A673 (cell line): Measurements from ENCODE around the gene SUN1.

Experiments
- EZH2 ChIP-seq: fragments of 200-600 bp; sonication (generic); IDR thresholded peaks from 2 replicates; pipeline ENCODE4 v1.6.1; 2017; ENCODE audit warnings: borderline replicate concordance, low read depth, mild to moderate bottlenecking, mixed read lengths, antibody characterized with exemption, low read length; ENCODE audit not compliant: poor library complexity, severe bottlenecking
- TF ChIP-seq, protein P1 (sequence below): fragments of 300-800, 200-600 bp; sonication (generic); conservative IDR thresholded peaks from 2 replicates; pipeline ENCODE4 v1.5.1; 2017; ENCODE audit warnings: low read depth, mild to moderate bottlenecking, antibody characterized with exemption, low read length, moderate library complexity, mixed read lengths

DNA sequence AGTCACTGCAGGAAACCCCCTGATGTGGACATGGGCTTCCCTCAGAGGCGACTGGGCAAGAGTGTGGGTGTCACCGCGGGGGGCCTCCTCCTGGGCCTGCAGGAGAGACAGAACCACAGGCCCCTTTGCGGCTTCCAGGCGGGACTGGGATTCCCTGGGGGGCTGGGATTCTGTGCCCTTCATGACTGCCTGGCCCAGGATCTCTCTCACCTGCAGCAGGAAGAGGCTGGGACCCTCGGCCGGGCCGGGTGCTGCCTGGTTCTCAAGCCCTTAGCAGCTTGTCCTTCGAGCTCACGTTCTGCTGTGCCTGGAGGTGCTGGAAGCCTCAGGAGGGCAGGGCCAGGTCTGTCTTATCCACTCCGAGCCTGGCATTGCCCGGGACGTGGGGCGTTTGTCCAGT, 11.8 kb downstream of the SUN1 start:
- TF ChIP-seq, protein P1, sequence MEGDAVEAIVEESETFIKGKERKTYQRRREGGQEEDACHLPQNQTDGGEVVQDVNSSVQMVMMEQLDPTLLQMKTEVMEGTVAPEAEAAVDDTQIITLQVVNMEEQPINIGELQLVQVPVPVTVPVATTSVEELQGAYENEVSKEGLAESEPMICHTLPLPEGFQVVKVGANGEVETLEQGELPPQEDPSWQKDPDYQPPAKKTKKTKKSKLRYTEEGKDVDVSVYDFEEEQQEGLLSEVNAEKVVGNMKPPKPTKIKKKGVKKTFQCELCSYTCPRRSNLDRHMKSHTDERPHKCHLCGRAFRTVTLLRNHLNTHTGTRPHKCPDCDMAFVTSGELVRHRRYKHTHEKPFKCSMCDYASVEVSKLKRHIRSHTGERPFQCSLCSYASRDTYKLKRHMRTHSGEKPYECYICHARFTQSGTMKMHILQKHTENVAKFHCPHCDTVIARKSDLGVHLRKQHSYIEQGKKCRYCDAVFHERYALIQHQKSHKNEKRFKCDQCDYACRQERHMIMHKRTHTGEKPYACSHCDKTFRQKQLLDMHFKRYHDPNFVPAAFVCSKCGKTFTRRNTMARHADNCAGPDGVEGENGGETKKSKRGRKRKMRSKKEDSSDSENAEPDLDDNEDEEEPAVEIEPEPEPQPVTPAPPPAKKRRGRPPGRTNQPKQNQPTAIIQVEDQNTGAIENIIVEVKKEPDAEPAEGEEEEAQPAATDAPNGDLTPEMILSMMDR = no peak
- no peak for TF ChIP-seq EZH2
